Liver (tissue), 9 donors: ENCODE data around the gene C1orf21. TPM values are rescaled to one million over a fixed set of nuclear protein-coding genes. Genes with fewer than 3 reads are reported as not detected.

Experiments
- DNase-seq: peaks from one replicate; pipeline ENCODE4 v3.0.0-alpha.2; 2017; ENCODE audit warnings: low spot score
- H3K27ac ChIP-seq, 2 donors: one replicate each; pipeline ENCODE4 v1.7.0; 2013; ENCODE audit warnings: inconsistent platforms in 2 of 2, low read length in 2 of 2, control low read depth in 1 of 2, low read depth in 1 of 2, mild to moderate bottlenecking in 1 of 2
- H3K27me3 ChIP-seq, 4 donors: one replicate each; pipeline versions ENCODE4 v1.6.1 to v1.7.0; 2013; ENCODE audit warnings: low read length in 3 of 4, inconsistent platforms in 1 of 4, mild to moderate bottlenecking in 1 of 4, moderate library complexity in 1 of 4; ENCODE audit not compliant: control insufficient read depth in 4 of 4, insufficient read depth in 4 of 4
- H3K36me3 ChIP-seq, 4 donors: one replicate each; pipeline versions ENCODE4 v1.6.1 to v1.7.0; 2013; ENCODE audit warnings: low read length in 3 of 4, mild to moderate bottlenecking in 3 of 4, low read depth in 1 of 4, moderate library complexity in 1 of 4; ENCODE audit not compliant: control insufficient read depth in 4 of 4, insufficient read depth in 3 of 4
- H3K4me1 ChIP-seq, 4 donors: one replicate each; pipeline versions ENCODE4 v1.6.1 to v1.7.0; 2013; ENCODE audit warnings: low read length in 3 of 4, mild to moderate bottlenecking in 3 of 4, moderate library complexity in 1 of 4; ENCODE audit not compliant: control insufficient read depth in 4 of 4, insufficient read depth in 4 of 4
- H3K4me3 ChIP-seq, 3 donors: one replicate each; pipeline versions ENCODE4 v1.6.1 to v1.7.0; 2013; ENCODE audit warnings: low read length in 3 of 3, control low read depth in 1 of 3, low read depth in 1 of 3, mild to moderate bottlenecking in 1 of 3
- H3K9ac ChIP-seq, 2 donors: one replicate each; pipeline ENCODE4 v1.7.0; 2013; ENCODE audit warnings: low read length in 2 of 2, mild to moderate bottlenecking in 2 of 2, moderate library complexity in 2 of 2, control low read depth in 1 of 2, low read depth in 1 of 2
- H3K9me3 ChIP-seq, 4 donors: one replicate each; pipeline versions ENCODE4 v1.6.1 to v1.7.0; 2013; ENCODE audit warnings: low read length in 3 of 4; ENCODE audit not compliant: control insufficient read depth in 4 of 4
- ATF3 ChIP-seq: IDR thresholded peaks from 2 replicates; pipeline ENCODE4 v1.6.1; 2016; ENCODE audit warnings: antibody characterized with exemption
- CTCF ChIP-seq: fragments of 150-350 bp; IDR thresholded peaks from 2 replicates; pipeline ENCODE4 v1.5.1; 2017; ENCODE audit warnings: improper control_type of control experiment, low read depth, low read length; ENCODE audit not compliant: missing input control
- EGR1 ChIP-seq, 2 donors: IDR thresholded peaks; 2 replicates each; pipeline ENCODE4 v1.6.1; 2016 to 2018; ENCODE audit warnings: antibody characterized with exemption in 2 of 2, low read depth in 2 of 2
- FOXA1 ChIP-seq: IDR thresholded peaks from 2 replicates; pipeline ENCODE4 v1.6.1; 2016; ENCODE audit warnings: antibody characterized with exemption
- FOXA2 ChIP-seq: IDR thresholded peaks from 2 replicates; pipeline ENCODE4 v1.6.1; 2016; ENCODE audit warnings: antibody characterized with exemption
- HNF4A ChIP-seq, 2 donors: conservative IDR thresholded peaks; 2 replicates each; pipeline ENCODE4 v1.6.1; 2016; ENCODE audit warnings: antibody characterized with exemption in 2 of 2, mild to moderate bottlenecking in 2 of 2
- HNF4G ChIP-seq: IDR thresholded peaks from 2 replicates; pipeline ENCODE4 v1.6.1; 2016; ENCODE audit warnings: antibody characterized with exemption
- JUND ChIP-seq, 2 donors: IDR thresholded peaks; 2 replicates each; pipeline ENCODE4 v1.6.1; 2016; ENCODE audit warnings: antibody characterized with exemption in 2 of 2
- RAD21 ChIP-seq, 2 donors: IDR thresholded peaks; 2 replicates each; pipeline ENCODE4 v1.6.1; 2016; ENCODE audit warnings: antibody characterized with exemption in 2 of 2, mild to moderate bottlenecking in 2 of 2
- REST ChIP-seq: IDR thresholded peaks from 2 replicates; pipeline ENCODE4 v1.6.1; 2016; ENCODE audit warnings: antibody characterized with exemption, mild to moderate bottlenecking
- RXRA ChIP-seq, 2 donors: IDR thresholded peaks; 2 replicates each; pipeline ENCODE4 v1.6.1; 2017 to 2018; ENCODE audit warnings: antibody characterized with exemption in 2 of 2, mild to moderate bottlenecking in 1 of 2
- SP1 ChIP-seq: IDR thresholded peaks from 2 replicates; pipeline ENCODE4 v1.6.1; 2018; ENCODE audit warnings: antibody characterized with exemption, mild to moderate bottlenecking
- TAF1 ChIP-seq: conservative IDR thresholded peaks from 2 replicates; pipeline ENCODE4 v1.6.1; 2016; ENCODE audit warnings: antibody characterized with exemption, mild to moderate bottlenecking
- YY1 ChIP-seq: IDR thresholded peaks from 2 replicates; pipeline ENCODE4 v1.6.1; 2016; ENCODE audit warnings: antibody characterized with exemption, mild to moderate bottlenecking
- WGBS: extraction: QIAGEN DNeasy Blood & Tissue Kit; methylation state at CpG from one replicate; pipeline ENCODE4 v1.1.7; 2013; 5-methylcytosine and 5-hydroxymethylcytosine counted together
- polyA plus RNA-seq, 2 donors: library from polyadenylated mRNA; stranded (reverse) in 1 of 2; unstranded in 1 of 2; fragments of 200-250 nt in 1 of 2; fragments of >200 nt in 1 of 2; fragmentation: Nextera tagmentation in 1 of 2; extraction: Ambion mirVana in 1 of 2; gene quantifications; one replicate each; pipeline versions ENCODE4 v1.2.1 to v1.2.3, GENCODE V29; 2013 to 2015
- total RNA-seq, 2 donors: library from RNA; depleted of rRNA; stranded (reverse); fragments of >200 nt; gene quantifications; one replicate each; pipeline ENCODE4 v1.2.3, GENCODE V29; 2014
- TF ChIP-seq, protein P1 (sequence below): IDR thresholded peaks from 2 replicates; pipeline ENCODE4 v1.6.1; 2016; ENCODE audit warnings: antibody characterized with exemption
- donor health status: healthy.
- donor health status: healthy.
- donor health status: healthy.
- donor health status: healthy.
- donor health status: healthy.

The C1orf21 gene
- total and polyA plus RNA-seq, 4 donors, result 2.3 to 21.3 (median 13.4) TPM

DNA sequence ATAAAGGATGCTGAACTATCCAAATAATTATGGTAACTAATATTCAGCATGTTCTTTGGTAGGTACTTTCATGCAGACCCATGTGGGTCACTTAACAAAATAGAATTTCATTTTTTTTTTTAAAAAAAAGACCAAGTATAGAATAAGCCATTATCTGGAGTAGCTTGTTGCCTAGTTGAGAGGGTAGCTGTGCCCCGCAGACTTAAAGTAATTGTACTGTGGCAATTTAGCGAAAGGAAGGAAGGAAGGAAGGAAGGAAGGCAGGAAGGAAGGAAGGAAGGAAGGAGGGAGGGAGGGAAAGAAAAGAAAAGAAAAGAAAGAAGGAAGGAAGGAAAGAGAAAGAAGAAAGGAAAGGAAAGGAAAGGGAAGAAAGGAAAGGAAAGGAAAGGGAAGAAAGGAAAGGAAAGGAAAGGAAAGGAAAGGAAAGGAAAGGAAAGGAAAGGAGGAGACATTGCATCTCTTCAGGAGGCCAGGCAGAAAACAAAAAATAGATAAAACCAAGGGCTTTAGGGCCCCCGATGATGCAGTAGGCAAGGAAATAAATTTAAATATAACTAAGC is 35.3 kb upstream of the C1orf21 start (continued):
- no peak for TF ChIP-seq YY1

GRCh38 chr1:184352776-184353175 is 34.1 kb upstream of the C1orf21 start:
- H3K27ac ChIP-seq, result no peak overlapping the region
- peaks cover 0 to 6% (median 1%) of the 10 kb centered on the region in 4 donors for H3K27me3 ChIP-seq
- H3K36me3 ChIP-seq, result no peaks in the 10 kb centered on the region
- H3K4me3 ChIP-seq, result no peak overlapping the region
- no peaks in the 10 kb centered on the region for H3K4me1 ChIP-seq
- no peaks in the 10 kb centered on the region for H3K9me3 ChIP-seq
- no peak for DNase-seq
- WGBS, result 79% methylated on average over 1 of the region's 1 CpG
- TF ChIP-seq YY1 (no peak), CTCF (no peak), ATF3 (no peak), FOXA1 (no peak), TAF1 (no peak), HNF4G (no peak)
- no peak overlapping the region for H3K9ac ChIP-seq

DNA sequence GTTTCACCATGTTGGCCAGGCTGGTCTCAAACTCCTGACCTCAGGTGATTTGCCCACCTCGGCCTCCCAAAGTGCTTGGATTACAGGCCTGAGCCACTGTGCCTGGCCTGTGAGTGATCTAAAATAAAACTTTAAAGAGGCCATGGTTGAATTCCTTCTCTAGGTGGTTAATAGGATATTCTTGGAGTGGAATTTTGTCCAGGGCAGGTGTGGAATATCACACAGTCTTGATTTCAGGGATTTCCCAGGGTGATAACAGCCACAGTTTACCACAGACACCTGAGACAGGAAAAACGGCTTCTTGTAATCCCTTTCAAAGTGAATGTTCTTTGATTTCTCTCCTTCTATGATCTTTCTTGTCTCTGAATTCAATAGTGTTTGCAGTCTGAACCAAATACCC is 32.1 kb upstream of the C1orf21 start:
- 88% methylated on average over 2 of the region's 2 CpGs for WGBS
- H3K27me3 ChIP-seq, result peaks cover 0 to 5% (median 1%) of the 10 kb centered on the region in 4 donors
- H3K4me3 ChIP-seq, result no peak overlapping the region
- H3K9me3 ChIP-seq, result no peaks in the 10 kb centered on the region
- H3K27ac ChIP-seq, result no peak overlapping the region
- no peaks in the 10 kb centered on the region for H3K36me3 ChIP-seq
- H3K4me1 ChIP-seq, result no peaks in the 10 kb centered on the region
- TF ChIP-seq EGR1 (IDR thresholded peaks at IDR 0.05; ENCODE audit: low read depth in 2 of 2) (no peak), ATF3 (no peak), CTCF (no peak), JUND (IDR thresholded peaks at IDR 0.05) (no peak), FOXA2 (no peak), SP1 (no peak), RAD21 (IDR thresholded peaks at IDR 0.05) (no peak), TAF1 (no peak)
- H3K9ac ChIP-seq, result no peak overlapping the region
- no peak for DNase-seq

DNA sequence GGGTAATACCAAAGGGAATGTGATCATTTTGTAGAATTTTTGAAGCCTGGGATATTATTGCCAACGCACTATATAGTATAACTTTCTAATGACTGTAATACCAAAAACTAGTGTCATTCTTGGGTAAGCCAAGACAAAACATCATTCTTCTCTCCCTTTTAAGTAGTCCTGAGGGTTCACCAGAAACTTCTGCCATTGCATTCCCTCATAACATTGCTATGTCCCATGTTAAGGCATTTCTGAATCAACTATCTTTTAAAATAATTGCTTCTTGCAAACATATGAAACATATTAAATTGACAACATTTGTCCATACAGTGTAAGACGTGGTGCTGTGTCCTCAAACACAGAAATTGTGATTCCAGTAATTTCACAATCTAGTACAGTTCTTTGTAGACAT is 29.9 kb upstream of the C1orf21 start:
- no peaks in the 10 kb centered on the region for H3K9me3 ChIP-seq
- no peak overlapping the region for H3K4me3 ChIP-seq
- peaks cover 0 to 3% (median 0%) of the 10 kb centered on the region in 4 donors for H3K27me3 ChIP-seq
- H3K4me1 ChIP-seq, result no peaks in the 10 kb centered on the region
- DNase-seq, result no peak
- H3K27ac ChIP-seq, result no peak overlapping the region
- H3K9ac ChIP-seq, result no peak overlapping the region
- 86% methylated on average over 2 of the region's 2 CpGs for WGBS
- no peaks in the 10 kb centered on the region for H3K36me3 ChIP-seq
- TF ChIP-seq HNF4G (no peak), EGR1 (IDR thresholded peaks at IDR 0.05; ENCODE audit: low read depth in 2 of 2) (no peak), JUND (IDR thresholded peaks at IDR 0.05) (no peak), HNF4A (conservative IDR thresholded peaks at IDR 0.05) (no peak), REST (no peak), RAD21 (IDR thresholded peaks at IDR 0.05) (no peak), RXRA (IDR thresholded peaks at IDR 0.05) (no peak)
- TF ChIP-seq, protein P1, sequence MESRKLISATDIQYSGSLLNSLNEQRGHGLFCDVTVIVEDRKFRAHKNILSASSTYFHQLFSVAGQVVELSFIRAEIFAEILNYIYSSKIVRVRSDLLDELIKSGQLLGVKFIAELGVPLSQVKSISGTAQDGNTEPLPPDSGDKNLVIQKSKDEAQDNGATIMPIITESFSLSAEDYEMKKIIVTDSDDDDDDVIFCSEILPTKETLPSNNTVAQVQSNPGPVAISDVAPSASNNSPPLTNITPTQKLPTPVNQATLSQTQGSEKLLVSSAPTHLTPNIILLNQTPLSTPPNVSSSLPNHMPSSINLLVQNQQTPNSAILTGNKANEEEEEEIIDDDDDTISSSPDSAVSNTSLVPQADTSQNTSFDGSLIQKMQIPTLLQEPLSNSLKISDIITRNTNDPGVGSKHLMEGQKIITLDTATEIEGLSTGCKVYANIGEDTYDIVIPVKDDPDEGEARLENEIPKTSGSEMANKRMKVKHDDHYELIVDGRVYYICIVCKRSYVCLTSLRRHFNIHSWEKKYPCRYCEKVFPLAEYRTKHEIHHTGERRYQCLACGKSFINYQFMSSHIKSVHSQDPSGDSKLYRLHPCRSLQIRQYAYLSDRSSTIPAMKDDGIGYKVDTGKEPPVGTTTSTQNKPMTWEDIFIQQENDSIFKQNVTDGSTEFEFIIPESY, result no peak
